Endothelial cell (in vitro differentiated cells): ENCODE results near the gene COQ10B. TPM values are rescaled to one million over a fixed set of nuclear protein-coding genes. Genes with fewer than 3 reads are reported as not detected.

Source experiments
- DNase-seq: peaks from one replicate; pipeline ENCODE4 v3.0.0; 2021; ENCODE audit warnings: low spot score
- H3K27ac Mint-ChIP-seq: one replicate; pipeline ENCODE4 v1.8.0; 2021; ENCODE audit warnings: mixed read lengths, inconsistent platforms; ENCODE audit not compliant: unreplicated experiment
- H3K27me3 Mint-ChIP-seq: one replicate; pipeline ENCODE4 v1.8.0; 2021; ENCODE audit warnings: mild to moderate bottlenecking, moderate library complexity, mixed read lengths, inconsistent platforms; ENCODE audit not compliant: unreplicated experiment
- H3K36me3 Mint-ChIP-seq: one replicate; pipeline ENCODE4 v1.8.0; 2021; ENCODE audit warnings: mild to moderate bottlenecking, low read depth, mixed read lengths, inconsistent platforms; ENCODE audit not compliant: unreplicated experiment
- H3K4me1 Mint-ChIP-seq: one replicate; pipeline ENCODE4 v1.8.0; 2021; ENCODE audit warnings: mild to moderate bottlenecking, mixed read lengths, inconsistent platforms; ENCODE audit not compliant: unreplicated experiment
- H3K4me3 Mint-ChIP-seq: one replicate; pipeline ENCODE4 v1.8.0; 2021; ENCODE audit warnings: mild to moderate bottlenecking, mixed read lengths, inconsistent platforms; ENCODE audit not compliant: unreplicated experiment
- H3K9me3 Mint-ChIP-seq: one replicate; pipeline ENCODE4 v1.8.0; 2021; ENCODE audit warnings: mixed read lengths, inconsistent platforms; ENCODE audit not compliant: unreplicated experiment
- total RNA-seq: library from RNA; stranded (reverse); fragmentation: NEBNext Ultra II Directional; extraction: Animal tissue kit (Norgen Biotek cat#: 25700); gene quantifications from one replicate; pipeline ENCODE4 v1.2.1, GENCODE V29; 2021; ENCODE audit not compliant: unreplicated experiment
- TF ChIP-seq, protein P1 (sequence below): fragments of 200-600 bp; sonication (generic); IDR thresholded peaks from one replicate; pipeline ENCODE4 v1.5.0; 2021; ENCODE audit warnings: antibody characterized with exemption; ENCODE audit not compliant: unreplicated experiment

COQ10B gene
- total RNA-seq, 1 donor from 2014 or later = 22.1 TPM

GRCh38 chr2:197517150-197517549 is 63.8 kb downstream of the COQ10B start:
- no peaks in the 10 kb centered on the region for H3K9me3 Mint-ChIP-seq
- TF ChIP-seq, protein P1, sequence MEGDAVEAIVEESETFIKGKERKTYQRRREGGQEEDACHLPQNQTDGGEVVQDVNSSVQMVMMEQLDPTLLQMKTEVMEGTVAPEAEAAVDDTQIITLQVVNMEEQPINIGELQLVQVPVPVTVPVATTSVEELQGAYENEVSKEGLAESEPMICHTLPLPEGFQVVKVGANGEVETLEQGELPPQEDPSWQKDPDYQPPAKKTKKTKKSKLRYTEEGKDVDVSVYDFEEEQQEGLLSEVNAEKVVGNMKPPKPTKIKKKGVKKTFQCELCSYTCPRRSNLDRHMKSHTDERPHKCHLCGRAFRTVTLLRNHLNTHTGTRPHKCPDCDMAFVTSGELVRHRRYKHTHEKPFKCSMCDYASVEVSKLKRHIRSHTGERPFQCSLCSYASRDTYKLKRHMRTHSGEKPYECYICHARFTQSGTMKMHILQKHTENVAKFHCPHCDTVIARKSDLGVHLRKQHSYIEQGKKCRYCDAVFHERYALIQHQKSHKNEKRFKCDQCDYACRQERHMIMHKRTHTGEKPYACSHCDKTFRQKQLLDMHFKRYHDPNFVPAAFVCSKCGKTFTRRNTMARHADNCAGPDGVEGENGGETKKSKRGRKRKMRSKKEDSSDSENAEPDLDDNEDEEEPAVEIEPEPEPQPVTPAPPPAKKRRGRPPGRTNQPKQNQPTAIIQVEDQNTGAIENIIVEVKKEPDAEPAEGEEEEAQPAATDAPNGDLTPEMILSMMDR = no peak
- H3K27ac Mint-ChIP-seq = no peak overlapping the region
- H3K27me3 Mint-ChIP-seq = peaks cover 7% of the 10 kb centered on the region
- DNase-seq = no peak
- peaks cover 19% of the 10 kb centered on the region for H3K4me1 Mint-ChIP-seq
- H3K4me3 Mint-ChIP-seq = peak overlapping the region; percentile 100
- H3K36me3 Mint-ChIP-seq = peaks cover 16% of the 10 kb centered on the region

Other genes starting within 250 kb of the COQ10B start
- 8.1 TPM for gene ANKRD44, start 142.8 kb upstream of the COQ10B start, total RNA-seq
- gene SF3B1, start 18.5 kb upstream of the COQ10B start, total RNA-seq = 401 TPM
- 212 TPM for gene HSPD1, start 46.3 kb downstream of the COQ10B start, total RNA-seq
- gene HSPE1, start 46.8 kb downstream of the COQ10B start, total RNA-seq = 73.6 TPM
- 31.0 TPM for gene MOB4, start 62.5 kb downstream of the COQ10B start, total RNA-seq
- gene RFTN2, start 222.0 kb downstream of the COQ10B start, total RNA-seq = 27.2 TPM